Left colon (tissue), 2 donors: Measurements from ENCODE around the gene TMEM183A. TPM values are rescaled to one million over a fixed set of nuclear protein-coding genes. Genes with fewer than 3 reads are reported as not detected.

ENCODE experiments used
- ATAC-seq: fragments of 200-7000 bp; cut with Tn5 transposase; one replicate; pipeline ENCODE4 v1.9.1; 2020; ENCODE audit warnings: mild to moderate bottlenecking, moderate library complexity
- DNase-seq, 2 donors: peaks; one replicate each; pipeline ENCODE4 v3.0.0-alpha.2; 2020
- intact Hi-C, 2 donors: fragments of 100-400 bp; cut with DNase I in 1 of 2; cut with micrococcal nuclease in 1 of 2; formaldehyde crosslinking; loops; one replicate each; pipeline versions ENCODE4 v1.11.2 to v1.14.0; 2022; cut with DNase I, micrococcal nuclease
- total RNA-seq, 2 donors: library from RNA; stranded (reverse); fragmentation: NEBNext Ultra II Directional; extraction: Animal tissue kit (Norgen Biotek cat#: 25700); gene quantifications; one replicate each; pipeline ENCODE4 v1.2.1, GENCODE V29; 2021
- donor health status: DM: no; HTN: no; CAD: no.
- donor health status: DM: yes; HTN: yes; CAD: no.

Gene TMEM183A
- total RNA-seq, 2 donors from 2014 or later: 91.5 to 97.1 TPM

GRCh38 chr1:203054642-203055041, 47.5 kb downstream of the TMEM183A start:
- ATAC-seq: no peak
- intact Hi-C loops: no loop called here
- DNase-seq: no peak

GRCh38 chr1:203055161-203055799, 48.1 kb downstream of the TMEM183A start:
- no peak for DNase-seq
- intact Hi-C loops: no loop called here
- ATAC-seq: no peak

GRCh38 chr1:203056012-203056411, 48.8 kb downstream of the TMEM183A start:
- ATAC-seq: no peak
- intact Hi-C loops: no loop called here
- no peak for DNase-seq

- ATAC-seq: no peak
- intact Hi-C loops: no loop called here
- DNase-seq: no peak
These were observed 49.3 kb downstream of the TMEM183A start for GRCh38 chr1:203056516-203056915.

GRCh38 chr1:203057911-203058675, 50.9 kb downstream of the TMEM183A start:
- DNase-seq (no peak), ATAC-seq (no peak)
- intact Hi-C loops: no loop called here

- intact Hi-C loops: no loop called here
- DNase-seq (no peak), ATAC-seq (no peak)
These were observed 51.4 kb downstream of the TMEM183A start for GRCh38 chr1:203058676-203058935.

GRCh38 chr1:203059485-203059884, 52.3 kb downstream of the TMEM183A start:
- DNase-seq: no peak
- intact Hi-C loops: no loop called here
- ATAC-seq: no peak

- no peak for ATAC-seq
- DNase-seq: no peak
- intact Hi-C loops: no loop called here
These were observed 52.9 kb downstream of the TMEM183A start for GRCh38 chr1:203060115-203060514.

GRCh38 chr1:203063287-203063686, 56.1 kb downstream of the TMEM183A start:
- intact Hi-C loops: no loop called here
- ATAC-seq: no peak
- no peak for DNase-seq

- intact Hi-C loops: no loop called here
- ATAC-seq (no peak), DNase-seq (no peak)
These were observed 58.0 kb downstream of the TMEM183A start for GRCh38 chr1:203065191-203065590.

- no peak for DNase-seq
- no peak for ATAC-seq
- intact Hi-C loops: no loop called here
These were observed 58.8 kb downstream of the TMEM183A start for GRCh38 chr1:203065986-203066385.

GRCh38 chr1:203066965-203067364, 59.8 kb downstream of the TMEM183A start:
- intact Hi-C loops: no loop called here
- no peak for DNase-seq
- ATAC-seq: no peak

- ATAC-seq (no peak), DNase-seq (no peak)
- intact Hi-C loops: no loop called here
These were observed 62.0 kb downstream of the TMEM183A start for GRCh38 chr1:203069030-203069747.

- intact Hi-C loops: no loop called here
These were observed 64.9 kb downstream of the TMEM183A start for GRCh38 chr1:203072002-203072602.

GRCh38 chr1:203072911-203073310, 65.7 kb downstream of the TMEM183A start:
- ATAC-seq (no peak), DNase-seq (no peak)
- intact Hi-C loops: no loop called here

More at GRCh38 chr1:203072002-203072602, 64.9 kb downstream of the TMEM183A start:
- ATAC-seq: no peak
- DNase-seq: no peak

GRCh38 chr1:203073469-203073868, 66.3 kb downstream of the TMEM183A start:
- DNase-seq: no peak
- ATAC-seq: no peak
- intact Hi-C loops: no loop called here
